GM10266 (cell line): ENCODE results near the gene IDUA.

ENCODE experiments used
- DNase-seq: peaks from one replicate; pipeline ENCODE4 v3.0.0; 2012; ENCODE audit errors: extremely low spot score
- TF ChIP-seq, protein P1 (sequence below): IDR thresholded peaks from 2 replicates; pipeline ENCODE4 v1.5.1; 2012; ENCODE audit warnings: mild to moderate bottlenecking, low read depth; ENCODE audit not compliant: control insufficient read depth, insufficient read depth; ENCODE audit errors: missing control alignments

Gene IDUA

DNA sequence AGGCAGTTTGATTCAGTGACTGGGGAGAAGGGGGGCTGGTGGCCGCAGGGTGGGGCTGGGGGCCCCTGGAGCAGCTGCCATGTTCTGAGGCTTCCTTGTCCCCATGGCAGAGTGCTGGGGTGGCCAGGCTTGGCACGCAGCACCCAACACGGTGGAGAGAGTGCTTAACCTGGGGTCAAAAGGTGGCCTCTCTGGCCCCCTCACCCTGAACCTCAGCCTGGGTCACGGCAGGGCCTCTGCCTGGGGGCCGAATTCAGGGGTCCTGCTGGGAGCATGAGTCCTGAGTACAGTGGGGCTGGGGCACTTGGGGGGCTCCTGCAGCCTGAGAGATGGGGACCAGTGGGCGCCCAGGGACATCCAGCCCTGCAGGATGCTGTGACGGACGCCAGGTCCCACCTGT lies 44.5 kb downstream of the IDUA start:
- DNase-seq = no peak
- TF ChIP-seq, protein P1, sequence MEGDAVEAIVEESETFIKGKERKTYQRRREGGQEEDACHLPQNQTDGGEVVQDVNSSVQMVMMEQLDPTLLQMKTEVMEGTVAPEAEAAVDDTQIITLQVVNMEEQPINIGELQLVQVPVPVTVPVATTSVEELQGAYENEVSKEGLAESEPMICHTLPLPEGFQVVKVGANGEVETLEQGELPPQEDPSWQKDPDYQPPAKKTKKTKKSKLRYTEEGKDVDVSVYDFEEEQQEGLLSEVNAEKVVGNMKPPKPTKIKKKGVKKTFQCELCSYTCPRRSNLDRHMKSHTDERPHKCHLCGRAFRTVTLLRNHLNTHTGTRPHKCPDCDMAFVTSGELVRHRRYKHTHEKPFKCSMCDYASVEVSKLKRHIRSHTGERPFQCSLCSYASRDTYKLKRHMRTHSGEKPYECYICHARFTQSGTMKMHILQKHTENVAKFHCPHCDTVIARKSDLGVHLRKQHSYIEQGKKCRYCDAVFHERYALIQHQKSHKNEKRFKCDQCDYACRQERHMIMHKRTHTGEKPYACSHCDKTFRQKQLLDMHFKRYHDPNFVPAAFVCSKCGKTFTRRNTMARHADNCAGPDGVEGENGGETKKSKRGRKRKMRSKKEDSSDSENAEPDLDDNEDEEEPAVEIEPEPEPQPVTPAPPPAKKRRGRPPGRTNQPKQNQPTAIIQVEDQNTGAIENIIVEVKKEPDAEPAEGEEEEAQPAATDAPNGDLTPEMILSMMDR = no peak

DNA sequence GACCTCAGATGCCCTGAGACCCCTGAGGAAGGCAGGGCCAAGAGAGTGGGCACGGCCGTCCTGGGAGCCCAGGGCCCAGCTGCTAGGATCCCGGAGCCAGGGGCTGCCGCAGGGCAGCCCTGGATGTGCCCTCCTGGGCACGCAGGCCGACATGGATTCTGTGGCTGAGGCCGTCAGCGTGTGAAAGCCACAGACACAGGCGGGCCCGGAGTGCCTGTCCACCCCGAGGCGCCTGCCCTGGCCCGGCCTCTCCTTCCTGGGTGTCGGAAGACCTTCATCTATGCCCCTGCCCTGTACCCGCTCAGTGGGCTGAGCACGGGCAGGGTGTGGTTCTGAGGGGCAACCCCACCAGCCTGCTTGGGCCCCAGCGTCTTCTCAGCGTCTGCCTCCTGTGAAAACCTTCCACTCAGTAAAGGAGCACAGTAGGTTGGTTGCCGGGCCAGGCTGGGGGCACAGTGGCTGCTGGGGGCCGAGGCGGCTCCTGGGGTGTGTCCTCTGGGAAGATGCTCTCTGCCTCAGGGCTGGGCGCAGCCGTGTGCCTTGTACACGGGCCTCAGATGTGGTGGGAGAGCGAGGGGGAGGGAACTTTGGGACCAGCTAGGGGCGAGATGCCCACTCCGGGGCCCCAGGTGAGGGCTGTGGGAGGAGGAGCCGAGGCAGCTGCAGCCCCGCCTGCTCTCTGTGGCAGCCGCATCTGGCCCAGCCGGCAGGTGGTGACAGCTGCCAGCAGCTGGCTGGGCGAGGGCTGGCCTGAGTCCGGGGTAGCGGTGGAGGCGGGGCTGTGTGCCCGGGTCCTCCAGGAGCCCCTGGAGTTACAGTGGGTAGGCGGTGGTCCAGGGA lies 45.3 kb downstream of the IDUA start:
- DNase-seq = no peak

DNA sequence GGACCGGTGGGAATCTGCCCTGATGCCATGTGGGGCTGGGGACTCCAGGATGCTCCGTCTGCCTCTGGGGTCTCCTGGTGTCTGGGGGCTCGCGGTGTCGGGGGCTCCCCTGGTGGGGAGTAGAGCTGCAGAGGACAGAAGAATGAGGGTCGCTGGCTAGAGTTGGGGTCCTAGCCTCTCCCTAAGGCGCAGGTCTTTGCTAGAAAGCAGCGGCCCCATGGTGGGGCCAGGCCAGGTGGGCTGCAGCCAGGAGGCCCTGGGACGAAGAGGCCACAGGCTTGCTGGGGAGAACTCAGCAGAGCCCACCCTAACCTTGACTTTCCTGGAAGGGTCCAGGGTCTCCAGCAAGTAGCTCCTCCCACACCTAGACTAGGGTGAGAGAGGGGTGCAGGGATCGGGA lies 46.0 kb downstream of the IDUA start:
- TF ChIP-seq, protein P1 = no peak
- no peak for DNase-seq

More for the DNA sequence above, 45.3 kb downstream of the IDUA start:
- TF ChIP-seq, protein P1 = no peak

DNA sequence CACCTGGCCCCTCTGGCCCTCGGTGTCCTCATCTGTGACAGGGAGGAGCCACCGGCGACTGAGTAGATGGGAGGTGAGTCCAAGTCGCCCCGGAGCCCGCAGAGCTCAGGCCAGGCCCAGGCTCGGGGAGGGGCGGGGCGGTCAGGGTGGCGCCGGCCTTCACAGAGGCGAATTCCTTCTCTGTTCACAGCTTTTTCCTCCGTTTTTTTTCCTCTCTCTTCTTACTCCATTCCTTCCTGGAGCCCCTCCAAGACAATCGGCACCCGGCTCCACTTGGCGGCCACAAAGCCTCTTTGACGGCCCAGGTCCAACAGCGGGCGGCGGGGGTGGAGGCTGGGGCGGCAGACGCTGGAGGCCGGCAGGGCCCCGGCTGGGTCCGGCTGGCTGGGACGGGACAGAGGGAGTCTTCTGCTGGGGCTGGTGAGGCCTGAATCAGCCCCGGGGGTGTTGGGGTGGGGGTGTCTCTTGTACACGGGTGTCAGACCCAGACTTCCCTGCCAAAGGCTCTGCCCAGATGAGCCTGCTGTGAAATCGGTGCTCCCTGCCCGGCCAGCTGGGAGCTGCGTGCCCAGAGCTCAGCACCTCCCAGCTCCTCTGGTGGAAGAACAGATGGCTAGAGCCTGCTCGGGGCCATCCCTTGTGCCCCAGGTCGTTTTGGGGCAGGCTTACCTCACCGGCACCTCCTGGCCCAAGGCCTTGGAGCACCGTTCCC lies 47.2 kb downstream of the IDUA start:
- no peak for DNase-seq
- TF ChIP-seq, protein P1 = no peak

DNA sequence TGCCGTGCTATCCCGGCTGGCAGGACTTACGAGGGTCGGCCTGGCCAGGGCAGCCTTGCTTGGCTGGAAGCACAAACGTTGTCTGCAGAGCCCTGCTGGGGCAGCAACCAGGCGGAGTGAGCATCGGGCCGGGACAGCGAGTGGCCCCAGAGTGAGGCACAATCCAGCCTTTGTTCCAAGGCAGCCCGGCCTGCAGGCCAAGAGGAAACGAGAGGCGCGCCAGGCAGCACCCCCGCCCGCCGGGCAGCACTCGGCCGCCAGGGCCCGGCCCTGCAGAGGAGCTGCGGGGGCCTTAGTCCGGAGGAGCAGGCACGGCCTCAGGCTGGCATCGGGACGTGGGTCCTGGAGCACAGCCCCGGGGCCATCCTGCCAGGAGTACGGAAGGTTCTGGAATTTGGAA lies 48.7 kb downstream of the IDUA start:
- no peak for DNase-seq
- TF ChIP-seq, protein P1 = no peak

DNA sequence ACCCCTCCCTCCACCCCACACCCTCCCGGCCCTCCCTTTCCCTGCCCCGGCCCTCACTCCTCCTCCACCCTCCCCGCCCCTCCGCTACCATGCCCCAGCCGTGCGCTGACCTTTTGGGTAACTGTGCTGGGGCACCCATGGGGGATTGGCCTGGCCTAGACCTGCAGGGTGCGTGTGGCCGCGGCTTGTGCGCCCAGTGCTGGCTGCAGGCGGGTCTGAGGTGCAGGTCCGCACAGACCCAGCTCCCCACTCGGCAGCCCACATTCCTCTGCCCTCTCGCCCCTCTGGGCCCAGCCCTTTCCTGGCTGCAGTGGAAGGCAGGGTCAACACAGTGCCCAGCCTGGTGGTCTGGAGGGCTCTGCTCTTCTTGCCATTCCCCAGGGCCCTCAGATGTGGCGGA lies 49.3 kb downstream of the IDUA start:
- TF ChIP-seq, protein P1 = no peak
- no peak for DNase-seq
